ENCODE measurements around the gene FBXL19. TPM values are rescaled to one million over a fixed set of nuclear protein-coding genes. Genes with fewer than 3 reads are reported as not detected.

The FBXL19 gene
- total RNA-seq, 1 donor from 2014 or later: 24.8 TPM

GRCh38 chr16:30941600-30942425 is 18.4 kb downstream of the FBXL19 start:
- intact Hi-C loops (cut with micrococcal nuclease): loop anchor here (1.0 kb wide), 4 partner anchors 8 to 180 kb away; partner anchors contain the start of genes CFAP119, FBXL19 and RNF40

GRCh38 chr16:30942426-30942806 is 19.0 kb downstream of the FBXL19 start:
- intact Hi-C loops (cut with micrococcal nuclease): loop anchor here (1.0 kb wide), 4 partner anchors 8 to 180 kb away; partner anchors contain the start of genes CFAP119, FBXL19 and RNF40

- intact Hi-C loops (cut with micrococcal nuclease): no loop called here
Observed at GRCh38 chr16:30944352-30944751, 21.0 kb downstream of the FBXL19 start.

GRCh38 chr16:30946671-30947540 is 23.5 kb downstream of the FBXL19 start:
- intact Hi-C loops (cut with micrococcal nuclease): no loop called here

- intact Hi-C loops (cut with micrococcal nuclease): no loop called here
Observed at GRCh38 chr16:30947541-30947858, 24.1 kb downstream of the FBXL19 start.

GRCh38 chr16:30947859-30948666 is 24.7 kb downstream of the FBXL19 start:
- intact Hi-C loops (cut with micrococcal nuclease): no loop called here

- intact Hi-C loops (cut with micrococcal nuclease): loop anchor here (1.0 kb wide), 1 partner anchor 193 kb away; no protein-coding TSS in a partner anchor
Observed at GRCh38 chr16:30948667-30949649, 25.6 kb downstream of the FBXL19 start, which contains the start of gene ORAI3. TSS of gene ORAI3 (plus strand) at chr16:30949068. CDS start at chr16:30949290, 222 bp downstream.

- intact Hi-C loops (cut with micrococcal nuclease): loop anchor here (1.0 to 10.0 kb wide), 4 partner anchors 8 to 492 kb away; partner anchors contain the start of genes ITGAX and ZNF843
Observed at GRCh38 chr16:30949650-30950515, 26.5 kb downstream of the FBXL19 start.

- intact Hi-C loops (cut with micrococcal nuclease): loop anchor here (1.0 to 10.0 kb wide), 3 partner anchors 8 to 492 kb away; partner anchors contain the start of genes ITGAX and ZNF843
Observed at GRCh38 chr16:30950516-30951065, 27.2 kb downstream of the FBXL19 start.

GRCh38 chr16:30951193-30951592 is 27.8 kb downstream of the FBXL19 start:
- intact Hi-C loops (cut with micrococcal nuclease): loop anchor here (5.0 to 10.0 kb wide), 2 partner anchors 404 to 491 kb away; partner anchors contain the start of genes ITGAX and ZNF843

GRCh38 chr16:30951750-30952149 is 28.4 kb downstream of the FBXL19 start:
- intact Hi-C loops (cut with micrococcal nuclease): loop anchor here (5.0 to 10.0 kb wide), 2 partner anchors 403 to 491 kb away; partner anchors contain the start of genes ITGAX and ZNF843

GRCh38 chr16:30953111-30953510 is 29.7 kb downstream of the FBXL19 start:
- intact Hi-C loops (cut with micrococcal nuclease): loop anchor here (1.0 to 10.0 kb wide), 3 partner anchors 143 to 489 kb away; partner anchors contain the start of genes ITGAX and ZNF843

GRCh38 chr16:30953511-30954124 is 30.2 kb downstream of the FBXL19 start:
- intact Hi-C loops (cut with micrococcal nuclease): loop anchor here (1.0 to 10.0 kb wide), 3 partner anchors 143 to 489 kb away; partner anchors contain the start of genes ITGAX and ZNF843

GRCh38 chr16:30954993-30955392 is 31.6 kb downstream of the FBXL19 start:
- intact Hi-C loops (cut with micrococcal nuclease): loop anchor here (5.0 to 10.0 kb wide), 2 partner anchors 400 to 487 kb away; partner anchors contain the start of genes ITGAX and ZNF843

GRCh38 chr16:30956601-30957455 is 33.5 kb downstream of the FBXL19 start:
- intact Hi-C loops (cut with micrococcal nuclease): loop anchor here (1.0 to 10.0 kb wide), 13 partner anchors 34 to 912 kb away; partner anchors contain the start of genes ARMC5, BCKDK, FBRS and FBXL19

All from T-helper 1 cell treated with Interleukin-12 subunit alpha and Interleukin-12 subunit beta and Interleukin-4 antibody, amounts not matched to agents 30 ng/mL and 1 ng/mL, for 36 hours (primary cell).